Measurements from ENCODE around the gene H2AZ1.
"Not testable (repeated sequence)": the region's sequence is repeated elsewhere in the genome, so short reads cannot be mapped to it uniquely, and the experiment has no call there.

Gene H2AZ1

GRCh38 chr4:99958207-99958606 lies 8.1 kb upstream of the H2AZ1 start:
- not testable (repeated sequence) for H3K4me1 Mint-ChIP-seq (ENCODE audit: low read depth); H3K4me3 Mint-ChIP-seq; H3K27me3 Mint-ChIP-seq; H3K9me3 Mint-ChIP-seq; DNase-seq; H3K27ac Mint-ChIP-seq
- peaks cover 10% of the 10 kb centered on the region for H3K36me3 Mint-ChIP-seq (ENCODE audit: low read depth)

GRCh38 chr4:99950913-99951254 lies 809 bp upstream of the H2AZ1 start:
- no peak for DNase-seq
- Mint-ChIP-seq H3K36me3 (ENCODE audit: low read depth) (peaks cover 3% of the 10 kb centered on the region), H3K27ac (no peak overlapping the region), H3K4me1 (ENCODE audit: low read depth) (peaks cover 21% of the 10 kb centered on the region), H3K27me3 (no peaks in the 10 kb centered on the region), H3K9me3 (no peaks in the 10 kb centered on the region), H3K4me3 (no peak overlapping the region)

GRCh38 chr4:99949034-99949998 lies 759 bp downstream of the H2AZ1 start:
- Mint-ChIP-seq H3K27ac (no peak overlapping the region), H3K4me3 (no peak overlapping the region), H3K36me3 (ENCODE audit: low read depth) (peaks cover 18% of the 10 kb centered on the region), H3K4me1 (ENCODE audit: low read depth) (peaks cover 33% of the 10 kb centered on the region), H3K9me3 (no peaks in the 10 kb centered on the region), H3K27me3 (no peaks in the 10 kb centered on the region)
- peak; percentile 89 for DNase-seq

DNA sequence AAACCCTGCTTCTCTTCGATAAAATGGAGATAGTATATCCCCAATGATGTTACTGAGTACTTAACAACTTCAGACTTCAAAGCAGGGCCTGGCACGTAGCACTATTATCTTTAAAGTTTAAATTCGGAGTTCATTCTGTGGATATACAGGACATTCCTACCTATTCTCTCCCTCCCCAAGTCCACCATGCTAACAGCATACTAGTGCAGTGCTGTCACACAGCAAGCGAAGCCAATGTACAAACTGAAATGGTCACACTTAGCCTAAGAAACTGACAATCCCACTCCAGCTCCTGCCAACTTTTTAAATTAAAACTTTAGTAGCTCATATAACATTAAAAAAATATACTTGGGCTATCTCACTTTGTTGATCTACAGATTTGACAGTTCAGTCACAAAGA lies 2.5 kb downstream of the H2AZ1 start:
- peaks cover 50% of the 10 kb centered on the region for H3K4me1 Mint-ChIP-seq (ENCODE audit: low read depth)

DNA sequence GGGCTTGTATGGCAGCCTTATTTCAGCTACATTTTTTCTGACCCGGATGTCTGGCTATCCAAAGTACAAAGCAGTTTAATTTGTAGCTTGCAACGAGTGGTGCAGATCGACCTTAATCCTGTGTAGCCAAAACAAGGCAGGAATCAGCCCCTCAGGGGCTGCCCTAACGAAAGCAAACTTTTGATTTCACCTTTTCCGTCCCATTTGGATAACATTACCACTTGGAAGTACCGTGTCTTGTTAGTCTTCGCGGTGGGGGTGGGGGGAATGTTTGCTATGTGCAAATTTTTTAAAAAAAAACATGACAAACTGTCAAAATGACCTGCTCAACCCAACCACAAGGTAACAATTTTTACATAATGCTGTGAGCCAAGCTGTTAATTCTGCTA lies 2.9 kb downstream of the H2AZ1 start:
- DNase-seq = no peak
- Mint-ChIP-seq H3K27ac (no peak overlapping the region), H3K4me1 (ENCODE audit: low read depth) (peaks cover 51% of the 10 kb centered on the region), H3K36me3 (ENCODE audit: low read depth) (peaks cover 37% of the 10 kb centered on the region), H3K27me3 (no peaks in the 10 kb centered on the region), H3K9me3 (no peaks in the 10 kb centered on the region), H3K4me3 (no peak overlapping the region)

More for the DNA sequence above, 2.5 kb downstream of the H2AZ1 start:
- H3K27me3 Mint-ChIP-seq = no peaks in the 10 kb centered on the region
- H3K36me3 Mint-ChIP-seq (ENCODE audit: low read depth) = peaks cover 35% of the 10 kb centered on the region
- no peak for DNase-seq
- no peak overlapping the region for H3K4me3 Mint-ChIP-seq
- H3K9me3 Mint-ChIP-seq = no peaks in the 10 kb centered on the region
- H3K27ac Mint-ChIP-seq = no peak overlapping the region

GRCh38 chr4:99946356-99947189 lies 3.5 kb downstream of the H2AZ1 start, which contains the start of gene DNAJB14:
Gene DNAJB14, minus strand, starts transcription at chr4:99946618. Its CDS starts 47 bp downstream, at chr4:99946571.
- peak within 1 kb of the TSS; percentile 96 for H3K27ac Mint-ChIP-seq
- DNase-seq = peak; percentile 88
- H3K27me3 Mint-ChIP-seq = no peaks in the 10 kb centered on the region
- peaks cover 37% of the 10 kb centered on the region for H3K36me3 Mint-ChIP-seq (ENCODE audit: low read depth)
- H3K9me3 Mint-ChIP-seq = no peaks in the 10 kb centered on the region
- H3K4me3 Mint-ChIP-seq = peak within 1 kb of the TSS; percentile 97
- H3K4me1 Mint-ChIP-seq (ENCODE audit: low read depth) = peaks cover 49% of the 10 kb centered on the region

- Mint-ChIP-seq H3K27ac (peak overlapping the region; percentile 96), H3K4me3 (peak overlapping the region; percentile 97), H3K9me3 (no peaks in the 10 kb centered on the region), H3K27me3 (no peaks in the 10 kb centered on the region), H3K36me3 (ENCODE audit: low read depth) (peaks cover 43% of the 10 kb centered on the region), H3K4me1 (ENCODE audit: low read depth) (peaks cover 56% of the 10 kb centered on the region)
- DNase-seq = no peak
These were observed 4.2 kb downstream of the H2AZ1 start for GRCh38 chr4:99945718-99946355.

- Mint-ChIP-seq H3K4me1 (ENCODE audit: low read depth) (peaks cover 64% of the 10 kb centered on the region), H3K27ac (peak overlapping the region; percentile 48), H3K36me3 (ENCODE audit: low read depth) (peaks cover 49% of the 10 kb centered on the region), H3K4me3 (peak overlapping the region; percentile 97), H3K9me3 (no peaks in the 10 kb centered on the region), H3K27me3 (no peaks in the 10 kb centered on the region)
- DNase-seq = no peak
These were observed 6.1 kb downstream of the H2AZ1 start for GRCh38 chr4:99943904-99944437.

DNA sequence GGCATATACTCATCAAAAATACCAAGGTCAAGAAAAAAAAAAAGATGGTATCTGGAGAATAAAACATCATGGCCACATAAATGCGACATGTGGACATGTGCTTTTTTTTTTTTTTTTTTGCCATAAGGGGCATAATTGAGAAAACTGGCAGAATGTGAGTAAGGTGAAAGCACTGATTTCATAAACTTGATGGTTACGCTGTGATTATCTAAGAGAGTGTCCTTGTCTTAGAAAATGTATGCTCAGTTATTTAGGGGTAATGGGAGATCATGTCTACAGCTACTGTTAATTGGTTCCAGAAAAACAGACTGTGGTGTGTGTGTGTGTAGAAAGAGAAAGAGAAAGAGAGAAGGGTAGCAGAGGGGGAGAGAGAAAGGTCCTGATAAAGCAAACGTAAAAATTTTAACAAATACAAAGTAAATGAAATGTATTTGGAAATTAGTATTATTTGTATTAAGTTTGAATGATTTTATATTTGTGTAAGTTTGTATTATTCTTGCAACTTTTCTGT lies 11.8 kb downstream of the H2AZ1 start:
- Mint-ChIP-seq H3K27me3 (no peaks in the 10 kb centered on the region), H3K36me3 (ENCODE audit: low read depth) (peaks cover 67% of the 10 kb centered on the region), H3K27ac (no peak overlapping the region), H3K4me3 (no peak overlapping the region), H3K4me1 (ENCODE audit: low read depth) (peaks cover 48% of the 10 kb centered on the region), H3K9me3 (peaks cover 9% of the 10 kb centered on the region)
- DNase-seq = no peak

- Mint-ChIP-seq H3K27me3 (no peaks in the 10 kb centered on the region), H3K4me1 (ENCODE audit: low read depth) (peaks cover 48% of the 10 kb centered on the region), H3K36me3 (ENCODE audit: low read depth) (peaks cover 71% of the 10 kb centered on the region), H3K4me3 (no peak overlapping the region), H3K9me3 (peaks cover 9% of the 10 kb centered on the region), H3K27ac (no peak overlapping the region)
- no peak for DNase-seq
These were observed 15.2 kb downstream of the H2AZ1 start for GRCh38 chr4:99934891-99935290.

- Mint-ChIP-seq H3K36me3 (ENCODE audit: low read depth) (peaks cover 69% of the 10 kb centered on the region), H3K27ac (no peak overlapping the region)
These were observed 22.5 kb downstream of the H2AZ1 start for GRCh38 chr4:99927566-99927965.

DNA sequence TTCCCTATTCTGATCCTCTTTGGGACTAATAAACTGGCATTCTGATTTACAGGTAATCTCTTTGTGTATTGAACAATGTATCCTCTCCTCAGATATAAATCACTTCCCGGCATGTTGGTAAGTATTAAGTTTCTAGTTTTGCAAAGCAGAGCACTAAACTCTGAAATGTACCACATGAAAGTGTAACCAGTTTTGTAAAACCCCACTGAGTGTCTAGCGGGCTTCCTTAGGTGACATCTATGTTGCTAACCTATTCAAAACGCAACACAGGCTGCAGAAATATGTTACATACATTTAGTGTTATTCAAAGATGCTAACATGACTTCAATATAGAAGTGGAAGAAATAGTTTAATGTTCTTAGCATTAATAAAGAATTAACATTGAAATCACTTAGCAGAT lies 28.9 kb downstream of the H2AZ1 start:
- Mint-ChIP-seq H3K36me3 (ENCODE audit: low read depth) (peaks cover 76% of the 10 kb centered on the region), H3K4me1 (ENCODE audit: low read depth) (peaks cover 15% of the 10 kb centered on the region), H3K27ac (peak overlapping the region; percentile 0), H3K9me3 (peaks cover 2% of the 10 kb centered on the region), H3K4me3 (no peak overlapping the region), H3K27me3 (no peaks in the 10 kb centered on the region)
- no peak for DNase-seq

More at GRCh38 chr4:99927566-99927965, 22.5 kb downstream of the H2AZ1 start:
- Mint-ChIP-seq H3K27me3 (no peaks in the 10 kb centered on the region), H3K9me3 (no peaks in the 10 kb centered on the region), H3K4me1 (ENCODE audit: low read depth) (peaks cover 38% of the 10 kb centered on the region), H3K4me3 (no peak overlapping the region)
- DNase-seq = no peak

GRCh38 chr4:99918656-99919055 lies 31.4 kb downstream of the H2AZ1 start:
- H3K4me3 Mint-ChIP-seq = no peak overlapping the region
- peaks cover 2% of the 10 kb centered on the region for H3K9me3 Mint-ChIP-seq
- H3K4me1 Mint-ChIP-seq (ENCODE audit: low read depth) = peaks cover 12% of the 10 kb centered on the region
- peaks cover 84% of the 10 kb centered on the region for H3K36me3 Mint-ChIP-seq (ENCODE audit: low read depth)
- no peaks in the 10 kb centered on the region for H3K27me3 Mint-ChIP-seq
- no peak overlapping the region for H3K27ac Mint-ChIP-seq
- DNase-seq = no peak

- H3K27me3 Mint-ChIP-seq = no peaks in the 10 kb centered on the region
- no peak overlapping the region for H3K4me3 Mint-ChIP-seq
- no peak overlapping the region for H3K27ac Mint-ChIP-seq
- H3K36me3 Mint-ChIP-seq (ENCODE audit: low read depth) = peaks cover 84% of the 10 kb centered on the region
- peaks cover 14% of the 10 kb centered on the region for H3K4me1 Mint-ChIP-seq (ENCODE audit: low read depth)
- H3K9me3 Mint-ChIP-seq = peaks cover 2% of the 10 kb centered on the region
- no peak for DNase-seq
These were observed 32.5 kb downstream of the H2AZ1 start for GRCh38 chr4:99917575-99917974.

Data from activated T-cell treated with anti-CD3 and anti-CD28 coated beads, Interleukin-2, amount 50 U/mL, for 24 hours (primary cell).